GM12891 (cell line): ENCODE measurements around the gene MTMR3.

ENCODE experiments used
- POLR2A ChIP-seq: IDR thresholded peaks from 2 replicates; pipeline ENCODE4 v1.6.1; 2011; ENCODE audit warnings: low read depth, low read length, control low read depth
- POLR2AphosphoS5 ChIP-seq: IDR thresholded peaks from 2 replicates; pipeline ENCODE4 v1.6.1; 2011; ENCODE audit warnings: low read depth, low read length, control low read depth
- POU2F2 ChIP-seq: IDR thresholded peaks from 2 replicates; pipeline ENCODE4 v1.6.1; 2011; ENCODE audit warnings: low read depth, mild to moderate bottlenecking, control low read depth, low read length, moderate library complexity
- SPI1 ChIP-seq: IDR thresholded peaks from 2 replicates; pipeline ENCODE4 v1.6.1; 2011; ENCODE audit warnings: low read depth, low read length, control low read depth
- TAF1 ChIP-seq: IDR thresholded peaks from 2 replicates; pipeline ENCODE4 v1.6.1; 2011; ENCODE audit warnings: low read depth, low read length, control low read depth

DNA sequence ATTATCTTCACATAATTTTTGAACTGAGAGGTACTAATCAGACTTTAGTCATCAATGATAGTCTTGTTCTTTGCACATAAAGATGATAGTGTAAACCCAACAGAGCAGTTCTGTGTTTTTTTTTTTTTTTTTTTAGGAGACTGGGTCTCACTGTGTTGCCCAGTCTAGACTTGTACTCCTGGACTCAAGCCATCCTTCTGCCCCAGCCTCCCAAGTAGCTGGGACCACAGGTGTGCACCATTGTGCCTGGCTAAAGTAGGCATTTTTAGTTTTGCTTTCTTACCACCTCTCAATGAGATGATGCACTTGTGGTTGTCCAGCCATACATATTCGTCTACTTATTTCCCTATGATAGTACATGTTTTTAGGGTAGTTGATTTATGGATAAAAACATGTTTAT is 50.6 kb downstream of the MTMR3 start:
- no peak for TF ChIP-seq TAF1
- TF ChIP-seq POLR2A, result no peak
- no peak for TF ChIP-seq POLR2AphosphoS5
- TF ChIP-seq SPI1, result no peak
- TF ChIP-seq POU2F2, result no peak
